ENCODE measurements around the gene ZNF544.
A peak's percentile ranks its signal among the peaks of the same experiment; 100 is the strongest.

ZNF544 gene

GRCh38 chr19:58182989-58183816, 45.5 kb upstream of the ZNF544 start, which contains the start of gene ZNF274 (continued):
- TF ChIP-seq ZNF19 (tag by site-specific recombination; IDR thresholded peaks at IDR 0.05; ENCODE audit: low read depth) (no peak), ZNF501 (tag by site-specific recombination; IDR thresholded peaks at IDR 0.05) (peak; percentile 82), ZNF302 (tag by site-specific recombination; IDR thresholded peaks at IDR 0.05; ENCODE audit: low read depth) (peak; percentile 22; the same call in 1 of the 2 replicates), BCL6B (tag by site-specific recombination; IDR thresholded peaks at IDR 0.05) (no peak), ZNF280C (tag by site-specific recombination; IDR thresholded peaks at IDR 0.05) (no peak), ZBTB21 (tag by site-specific recombination; IDR thresholded peaks at IDR 0.05) (peak; percentile 77), PBX3 (CRISPR knock-in tag; IDR thresholded peaks at IDR 0.05) (peak; percentile 93), OVOL3 (tag by site-specific recombination; IDR thresholded peaks at IDR 0.05) (no peak), ZNF10 (tag by site-specific recombination; IDR thresholded peaks at IDR 0.05) (no peak; the same call in 1 of the 2 replicates), SCRT2 (tag by site-specific recombination; IDR thresholded peaks at IDR 0.05) (no peak), ZNF433 (tag by site-specific recombination; IDR thresholded peaks at IDR 0.05; ENCODE audit: low read depth) (no peak), ZNF513 (tag by site-specific recombination; IDR thresholded peaks at IDR 0.05) (no peak), ZNF266 (tag by site-specific recombination; IDR thresholded peaks at IDR 0.05; ENCODE audit: low read depth) (no peak), ZBTB20 (tag by site-specific recombination; IDR thresholded peaks at IDR 0.05) (peak; percentile 95), ZNF184 (tag by site-specific recombination; IDR thresholded peaks at IDR 0.05) (no peak), ZNF600 (tag by site-specific recombination; IDR thresholded peaks at IDR 0.05) (peak; percentile 77; the same call in 1 of the 2 replicates), ZIC2 (tag by site-specific recombination; IDR thresholded peaks at IDR 0.05) (no peak), IKZF3 (tag by site-specific recombination; IDR thresholded peaks at IDR 0.05) (peak; percentile 93), KLF10 (tag by site-specific recombination; IDR thresholded peaks at IDR 0.05) (no peak; the same call in 1 of the 2 replicates), PRDM10 (tag by site-specific recombination; IDR thresholded peaks at IDR 0.05) (no peak; the same call in 1 of the 2 replicates), ZNF791 (tag by site-specific recombination; IDR thresholded peaks at IDR 0.05) (no peak), PRDM1 (tag by site-specific recombination; IDR thresholded peaks at IDR 0.05) (no peak), ZSCAN16 (tag by site-specific recombination; IDR thresholded peaks at IDR 0.05) (0 out of 2 replicates have a peak, but pooled peaks have one; percentile 28), ZNF175 (tag by site-specific recombination; IDR thresholded peaks at IDR 0.05) (no peak), ZFHX2 (tag by site-specific recombination; conservative IDR thresholded peaks at IDR 0.05) (peak; percentile 37), ZNF37A (tag by site-specific recombination; IDR thresholded peaks at IDR 0.05) (no peak), ZNF664 (tag by site-specific recombination; IDR thresholded peaks at IDR 0.05) (no peak), KLF17 (tag by site-specific recombination; IDR thresholded peaks at IDR 0.05) (peak; percentile 37; the same call in 1 of the 2 replicates), HOXD13 (CRISPR knock-in tag; IDR thresholded peaks at IDR 0.05; ENCODE audit: borderline replicate concordance) (no peak), ZNF473 (tag by site-specific recombination; IDR thresholded peaks at IDR 0.05) (no peak)

All from HEK293 (cell line).